ENCODE results near the gene CRIP1. TPM values are rescaled to one million over a fixed set of nuclear protein-coding genes. Genes with fewer than 3 reads are reported as not detected.

CRIP1 gene
- total RNA-seq, 1 experiment from 2014 or later, result 6.9 TPM

- Histone ChIP-seq H3K79me1 (ENCODE audit: insufficient read depth, low read depth, low read length, poor library complexity, severe bottlenecking) (no peaks in the 10 kb centered on the region), H2AFZ (ENCODE audit: low read length) (no peak overlapping the region), H4K8ac (replicated peaks; ENCODE audit: insufficient read length, low read depth, low read length) (no peak overlapping the region), H3K4ac (ENCODE audit: low read depth, low read length) (no peak overlapping the region), H2BK5ac (ENCODE audit: insufficient read length, low read length) (no peak overlapping the region), H4K91ac (ENCODE audit: insufficient read length, low read depth, low read length) (no peak overlapping the region), H4K20me1 (ENCODE audit: control insufficient read depth, insufficient read depth, insufficient read length) (no peaks in the 10 kb centered on the region), H3K4me2 (ENCODE audit: insufficient read depth, insufficient read length, low read length) (no peak overlapping the region), H3K9me3 (ENCODE audit: control insufficient read depth, low read depth, low read length) (no peaks in the 10 kb centered on the region), H2BK20ac (ENCODE audit: low read depth, low read length, poor library complexity, severe bottlenecking) (no peak overlapping the region), H3K14ac (ENCODE audit: insufficient read depth, low read length) (no peak overlapping the region), H3K56ac (ENCODE audit: insufficient read length, low read depth, low read length) (no peak overlapping the region), H3T11ph (ENCODE audit: low read length) (no peak overlapping the region), H3K18ac (ENCODE audit: insufficient read length, low read depth, low read length) (no peak overlapping the region), H2BK12ac (ENCODE audit: insufficient read length, low read depth, low read length) (no peak overlapping the region), H3K9ac (ENCODE audit: extremely low read depth, insufficient read length, low read length) (no peak overlapping the region), H3K27ac (ENCODE audit: insufficient read length, low read depth, low read length) (no peak overlapping the region), H2BK120ac (ENCODE audit: low read depth, low read length, poor library complexity, severe bottlenecking) (no peak overlapping the region), H3K27me3 (ENCODE audit: insufficient read depth, low read length) (no peaks in the 10 kb centered on the region), H3K79me2 (ENCODE audit: insufficient read depth, low read length) (no peaks in the 10 kb centered on the region), H3K23ac (ENCODE audit: insufficient read length, low read depth, low read length) (no peak overlapping the region), H2BK15ac (ENCODE audit: low read depth, low read length) (no peak overlapping the region), H3K23me2 (ENCODE audit: insufficient read length, low read depth, low read length, poor library complexity, severe bottlenecking) (no peaks in the 10 kb centered on the region), H4K5ac (ENCODE audit: insufficient read length, low read depth, low read length) (no peak overlapping the region), H3K4me1 (ENCODE audit: insufficient read depth, low read length) (no peaks in the 10 kb centered on the region), H2AK5ac (ENCODE audit: insufficient read length, low read length) (no peak overlapping the region)
- DNase-seq, result no peak
- no CpG with 5 or more reads among the region's 22 CpGs for WGBS (ENCODE audit: extremely low coverage, insufficient read length, low lambda C conversion rate)
- Mint-ChIP-seq H3K9me3 (no peaks in the 10 kb centered on the region), H3K27me3 (ENCODE audit: low read depth) (no peaks in the 10 kb centered on the region), H3K4me3 (no peak overlapping the region), H3K36me3 (ENCODE audit: insufficient read depth in 1 of 3, low read depth in 3 of 3) (peaks cover 21 to 58% (median 50%) of the 10 kb centered on the region in 3 experiments; a peak in 6 of 7 replicates), H3K4me1 (no peaks in the 10 kb centered on the region), H3K27ac (no peak overlapping the region)
- no peak for TF ChIP-seq CTCF (conservative IDR thresholded peaks at IDR 0.05)
These were observed 36.6 kb upstream of the CRIP1 start for GRCh38 chr14:105450123-105450505.
